CD14-positive monocyte (primary cell): ENCODE results near the gene ZNF26. TPM values are rescaled to one million over a fixed set of nuclear protein-coding genes. Genes with fewer than 3 reads are reported as not detected.

Source experiments
- DNase-seq, 3 donors: peaks; one replicate each; pipeline ENCODE4 v3.0.0-alpha.2; 2011 to 2022
- H2AFZ ChIP-seq: 2 replicates; pipeline ENCODE4 v1.6.0; 2012; ENCODE audit warnings: mild to moderate bottlenecking, low read depth, low read length, inconsistent platforms; ENCODE audit not compliant: insufficient read depth, poor library complexity, severe bottlenecking
- H3K27ac ChIP-seq, 2 donors: 1 replicate in 1 of 2; 2 replicates in 1 of 2; pipeline ENCODE4 v1.5.1; 2012 to 2013; ENCODE audit warnings: low read length in 2 of 2, control low read depth in 1 of 2, inconsistent platforms in 1 of 2, low read depth in 1 of 2, mild to moderate bottlenecking in 1 of 2
- H3K27me3 ChIP-seq, 2 donors: one replicate each; pipeline versions ENCODE4 v1.6.0 to v1.6.1; 2011 to 2013; ENCODE audit warnings: low read length in 2 of 2; ENCODE audit not compliant: control insufficient read depth in 2 of 2, insufficient read depth in 2 of 2
- H3K36me3 ChIP-seq, 2 donors: replicated peaks in 1 of 2; 1 replicate in 1 of 2; 2 replicates in 1 of 2; pipeline versions ENCODE4 v1.5.1 to v1.6.1; 2012 to 2013; ENCODE audit warnings: low read length in 2 of 2, control low read depth in 1 of 2, inconsistent platforms in 1 of 2, mild to moderate bottlenecking in 1 of 2; ENCODE audit not compliant: insufficient read depth in 2 of 2, control insufficient read depth in 1 of 2
- H3K4me1 ChIP-seq, 2 donors: 1 replicate in 1 of 2; 2 replicates in 1 of 2; pipeline versions ENCODE4 v1.5.1 to v1.6.1; 2012 to 2013; ENCODE audit warnings: low read length in 2 of 2, control low read depth in 1 of 2, inconsistent platforms in 1 of 2, mild to moderate bottlenecking in 1 of 2, moderate library complexity in 1 of 2; ENCODE audit not compliant: insufficient read depth in 2 of 2, control insufficient read depth in 1 of 2
- H3K4me2 ChIP-seq: replicated peaks from 2 replicates; pipeline ENCODE3; 2012; ENCODE audit warnings: low read length, moderate library complexity, mild to moderate bottlenecking; ENCODE audit not compliant: poor library complexity, severe bottlenecking; ENCODE audit errors: extremely low read depth
- H3K4me3 ChIP-seq, 3 experiments: fragments of 200-600 bp in 1 of 3; sonication (generic) in 1 of 3; replicated peaks in 1 of 3; 1 replicate in 2 of 3; 2 replicates in 1 of 3; pipeline ENCODE4 v1.5.1; 2011 to 2013; ENCODE audit warnings: low read length in 3 of 3, mild to moderate bottlenecking in 3 of 3, control low read depth in 2 of 3, low read depth in 2 of 3, inconsistent platforms in 1 of 3, moderate library complexity in 1 of 3
- H3K79me2 ChIP-seq: 2 replicates; pipeline ENCODE4 v1.6.0; 2012; ENCODE audit warnings: mild to moderate bottlenecking, control low read depth, inconsistent platforms, low read length, moderate library complexity; ENCODE audit not compliant: insufficient read depth
- H3K9ac ChIP-seq: 2 replicates; pipeline ENCODE4 v1.6.0; 2017; ENCODE audit warnings: low read length, mild to moderate bottlenecking; ENCODE audit not compliant: insufficient read depth, poor library complexity, severe bottlenecking
- H3K9me3 ChIP-seq, 2 donors: replicated peaks in 1 of 2; 1 replicate in 1 of 2; 2 replicates in 1 of 2; pipeline versions ENCODE4 v1.5.1 to v1.6.1; 2012 to 2013; ENCODE audit warnings: low read length in 2 of 2, control low read depth in 1 of 2; ENCODE audit not compliant: control insufficient read depth in 1 of 2, insufficient read depth in 1 of 2
- H4K20me1 ChIP-seq: 2 replicates; pipeline ENCODE4 v1.6.0; 2012; ENCODE audit warnings: mild to moderate bottlenecking, low read length, control low read depth, moderate library complexity; ENCODE audit not compliant: insufficient read depth
- H3K27ac Mint-ChIP-seq, 7 donors: one replicate each; pipeline ENCODE4 v1.8.0; 2020; ENCODE audit warnings: mild to moderate bottlenecking in 7 of 7, mixed read lengths in 7 of 7, moderate library complexity in 6 of 7, inconsistent platforms in 2 of 7
- H3K27me3 Mint-ChIP-seq, 3 donors: one replicate each; pipeline ENCODE4 v1.8.0; 2021 to 2022; ENCODE audit warnings: low read depth in 3 of 3, mild to moderate bottlenecking in 3 of 3, mixed read lengths in 3 of 3, moderate library complexity in 3 of 3, inconsistent platforms in 1 of 3
- H3K36me3 Mint-ChIP-seq, 2 donors: one replicate each; pipeline ENCODE4 v1.8.0; 2020; ENCODE audit warnings: mixed read lengths in 2 of 2, inconsistent platforms in 1 of 2, mild to moderate bottlenecking in 1 of 2
- H3K4me1 Mint-ChIP-seq: one replicate; pipeline ENCODE4 v1.8.0; 2020; ENCODE audit warnings: mild to moderate bottlenecking, mixed read lengths
- H3K4me3 Mint-ChIP-seq, 2 donors: one replicate each; pipeline ENCODE4 v1.8.0; 2020; ENCODE audit warnings: mild to moderate bottlenecking in 2 of 2, mixed read lengths in 2 of 2, moderate library complexity in 1 of 2
- H3K9me3 Mint-ChIP-seq, 7 donors: one replicate each; pipeline ENCODE4 v1.8.0; 2020 to 2022; ENCODE audit warnings: mixed read lengths in 7 of 7, mild to moderate bottlenecking in 6 of 7, moderate library complexity in 6 of 7, inconsistent platforms in 2 of 7
- CTCF ChIP-seq: fragments of 200-600 bp; IDR thresholded peaks from one replicate; pipeline ENCODE4 v1.8.0; 2022; ENCODE audit warnings: antibody characterized with exemption, mild to moderate bottlenecking
- WGBS: methylation state at CpG from one replicate; pipeline ENCODE4 v1.1.5; 2013; ENCODE audit warnings: missing lambda C conversion rate; ENCODE audit not compliant: insufficient coverage; 5-methylcytosine and 5-hydroxymethylcytosine counted together
- intact Hi-C, 2 donors: fragments of 100-400 bp; cut with micrococcal nuclease; formaldehyde crosslinking; loops; one replicate each; pipeline versions ENCODE4 v1.15.0 to v1.15.1; 2023
- polyA plus RNA-seq, 3 donors: library from polyadenylated mRNA; depleted of rRNA in 1 of 3; unstranded in 2 of 3; stranded (reverse) in 1 of 3; fragments of 300-500 nt in 2 of 3; fragments of >200 nt in 1 of 3; fragmentation: Illumina TruSeq in 2 of 3; gene quantifications; 1 replicate in 2 of 3; 2 replicates in 1 of 3; pipeline ENCODE4 v1.2.3, GENCODE V29; 2012 to 2021

Gene ZNF26
- polyA plus RNA-seq, 3 donors: 3.3 to 17.6 (median 3.8) TPM

GRCh38 chr12:132955094-132956010 is 30.8 kb upstream of the ZNF26 start:
- Histone ChIP-seq H3K9ac (peak overlapping the region; percentile 83), H3K4me2 (peak overlapping the region; percentile 78)
- 46% methylated on average over 29 of the region's 39 CpGs for WGBS

More at GRCh38 chr12:132955094-132956010, 30.8 kb upstream of the ZNF26 start:
- H3K36me3 Mint-ChIP-seq: peaks cover 3 to 6% of the 10 kb centered on the region in 2 donors
- Histone ChIP-seq H3K4me3 (peak overlapping the region; percentile 32 to 95 (median 94)), H3K79me2 (no peaks in the 10 kb centered on the region), H3K4me1 (peaks cover 12 to 15% of the 10 kb centered on the region in 2 donors), H3K36me3 (peaks cover 0 to 12% of the 10 kb centered on the region in 2 donors), H4K20me1 (no peaks in the 10 kb centered on the region), H3K9me3 (peaks cover 65 to 72% of the 10 kb centered on the region in 2 donors), H3K27ac (peak overlapping the region; percentile 20 to 76), H2AFZ (peak overlapping the region; percentile 91), H3K27me3 (no peaks in the 10 kb centered on the region)
- intact Hi-C loops: loop anchor here in 1 of 2 donors (2.0 to 5.0 kb wide), 2 partner anchors 29 to 82 kb away; partner anchors contain the start of gene ZNF84
- peak overlapping the region; percentile 79 to 92 for H3K4me3 Mint-ChIP-seq
- H3K9me3 Mint-ChIP-seq: peaks cover 31 to 50% (median 36%) of the 10 kb centered on the region in 7 donors
- H3K4me1 Mint-ChIP-seq: peaks cover 19% of the 10 kb centered on the region
- no peak for TF ChIP-seq CTCF
- DNase-seq: peak in 1 of 3 donors; percentile 10
- H3K27ac Mint-ChIP-seq: peak overlapping the region in 6 of 7 donors; percentile 14 to 84 (median 32)
- peaks cover 0 to 3% (median 0%) of the 10 kb centered on the region in 3 donors for H3K27me3 Mint-ChIP-seq
